ENCODE data around the gene TSPO. TPM values are rescaled to one million over a fixed set of nuclear protein-coding genes. Genes with fewer than 3 reads are reported as not detected.

The TSPO gene
- total and polyA plus RNA-seq, 2 experiments from 2014 or later, result 34.6 to 44.7 TPM

DNA sequence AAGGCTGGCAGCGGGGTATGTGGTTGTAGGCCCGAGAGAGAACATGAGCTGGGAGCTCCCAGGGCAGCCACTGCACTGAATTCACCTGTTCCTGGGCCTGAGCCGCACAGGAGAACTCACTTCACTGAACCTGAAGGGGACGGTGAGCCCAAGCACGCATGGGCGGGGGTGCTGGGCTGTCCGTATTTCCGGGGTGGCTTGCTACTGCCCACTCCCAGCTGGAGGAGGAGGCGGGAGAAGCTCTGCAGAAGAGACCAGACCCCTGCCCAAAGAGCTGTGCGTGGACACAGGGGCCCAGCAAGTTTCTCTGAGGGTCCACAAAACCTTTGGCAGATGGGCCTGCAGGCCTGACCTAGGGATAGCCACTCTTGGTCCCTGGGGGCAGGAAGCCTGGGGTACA lies 30.8 kb downstream of the TSPO start:
- H3K36me3 Mint-ChIP-seq (ENCODE audit: low read depth), result peaks cover 53% of the 10 kb centered on the region

More for the DNA sequence above, 30.8 kb downstream of the TSPO start:
- Mint-ChIP-seq H3K4me3 (no peak overlapping the region), H3K27ac (no peak overlapping the region), H3K4me1 (peaks cover 17% of the 10 kb centered on the region), H3K27me3 (ENCODE audit: insufficient read depth, low read depth, poor library complexity) (peaks cover 7% of the 10 kb centered on the region), H3K9me3 (no peaks in the 10 kb centered on the region)
- H3K27me3 ChIP-seq (ENCODE audit: insufficient read depth), result no peaks in the 10 kb centered on the region
- H2AFZ ChIP-seq, result no peak overlapping the region
- no peak for ATAC-seq
- TF ChIP-seq, protein P1, sequence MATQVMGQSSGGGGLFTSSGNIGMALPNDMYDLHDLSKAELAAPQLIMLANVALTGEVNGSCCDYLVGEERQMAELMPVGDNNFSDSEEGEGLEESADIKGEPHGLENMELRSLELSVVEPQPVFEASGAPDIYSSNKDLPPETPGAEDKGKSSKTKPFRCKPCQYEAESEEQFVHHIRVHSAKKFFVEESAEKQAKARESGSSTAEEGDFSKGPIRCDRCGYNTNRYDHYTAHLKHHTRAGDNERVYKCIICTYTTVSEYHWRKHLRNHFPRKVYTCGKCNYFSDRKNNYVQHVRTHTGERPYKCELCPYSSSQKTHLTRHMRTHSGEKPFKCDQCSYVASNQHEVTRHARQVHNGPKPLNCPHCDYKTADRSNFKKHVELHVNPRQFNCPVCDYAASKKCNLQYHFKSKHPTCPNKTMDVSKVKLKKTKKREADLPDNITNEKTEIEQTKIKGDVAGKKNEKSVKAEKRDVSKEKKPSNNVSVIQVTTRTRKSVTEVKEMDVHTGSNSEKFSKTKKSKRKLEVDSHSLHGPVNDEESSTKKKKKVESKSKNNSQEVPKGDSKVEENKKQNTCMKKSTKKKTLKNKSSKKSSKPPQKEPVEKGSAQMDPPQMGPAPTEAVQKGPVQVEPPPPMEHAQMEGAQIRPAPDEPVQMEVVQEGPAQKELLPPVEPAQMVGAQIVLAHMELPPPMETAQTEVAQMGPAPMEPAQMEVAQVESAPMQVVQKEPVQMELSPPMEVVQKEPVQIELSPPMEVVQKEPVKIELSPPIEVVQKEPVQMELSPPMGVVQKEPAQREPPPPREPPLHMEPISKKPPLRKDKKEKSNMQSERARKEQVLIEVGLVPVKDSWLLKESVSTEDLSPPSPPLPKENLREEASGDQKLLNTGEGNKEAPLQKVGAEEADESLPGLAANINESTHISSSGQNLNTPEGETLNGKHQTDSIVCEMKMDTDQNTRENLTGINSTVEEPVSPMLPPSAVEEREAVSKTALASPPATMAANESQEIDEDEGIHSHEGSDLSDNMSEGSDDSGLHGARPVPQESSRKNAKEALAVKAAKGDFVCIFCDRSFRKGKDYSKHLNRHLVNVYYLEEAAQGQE (IDR thresholded peaks at IDR 0.05; ENCODE audit: unreplicated experiment), result no peak
- TF ChIP-seq POLR2AphosphoS5 (IDR thresholded peaks at IDR 0.05; ENCODE audit: low read depth) (no peak), NANOG (IDR thresholded peaks at IDR 0.05; ENCODE audit: borderline replicate concordance) (no peak), STAT1 (IDR thresholded peaks at IDR 0.05; ENCODE audit: unreplicated experiment) (no peak), JUNB (IDR thresholded peaks at IDR 0.05; ENCODE audit: unreplicated experiment) (no peak), CREB1 (CRISPR knock-in tag; IDR thresholded peaks at IDR 0.05; ENCODE audit: low read depth) (no peak), EZH2 (IDR thresholded peaks at IDR 0.05; ENCODE audit: low read depth, unreplicated experiment) (no peak)
- TF ChIP-seq, protein P2, sequence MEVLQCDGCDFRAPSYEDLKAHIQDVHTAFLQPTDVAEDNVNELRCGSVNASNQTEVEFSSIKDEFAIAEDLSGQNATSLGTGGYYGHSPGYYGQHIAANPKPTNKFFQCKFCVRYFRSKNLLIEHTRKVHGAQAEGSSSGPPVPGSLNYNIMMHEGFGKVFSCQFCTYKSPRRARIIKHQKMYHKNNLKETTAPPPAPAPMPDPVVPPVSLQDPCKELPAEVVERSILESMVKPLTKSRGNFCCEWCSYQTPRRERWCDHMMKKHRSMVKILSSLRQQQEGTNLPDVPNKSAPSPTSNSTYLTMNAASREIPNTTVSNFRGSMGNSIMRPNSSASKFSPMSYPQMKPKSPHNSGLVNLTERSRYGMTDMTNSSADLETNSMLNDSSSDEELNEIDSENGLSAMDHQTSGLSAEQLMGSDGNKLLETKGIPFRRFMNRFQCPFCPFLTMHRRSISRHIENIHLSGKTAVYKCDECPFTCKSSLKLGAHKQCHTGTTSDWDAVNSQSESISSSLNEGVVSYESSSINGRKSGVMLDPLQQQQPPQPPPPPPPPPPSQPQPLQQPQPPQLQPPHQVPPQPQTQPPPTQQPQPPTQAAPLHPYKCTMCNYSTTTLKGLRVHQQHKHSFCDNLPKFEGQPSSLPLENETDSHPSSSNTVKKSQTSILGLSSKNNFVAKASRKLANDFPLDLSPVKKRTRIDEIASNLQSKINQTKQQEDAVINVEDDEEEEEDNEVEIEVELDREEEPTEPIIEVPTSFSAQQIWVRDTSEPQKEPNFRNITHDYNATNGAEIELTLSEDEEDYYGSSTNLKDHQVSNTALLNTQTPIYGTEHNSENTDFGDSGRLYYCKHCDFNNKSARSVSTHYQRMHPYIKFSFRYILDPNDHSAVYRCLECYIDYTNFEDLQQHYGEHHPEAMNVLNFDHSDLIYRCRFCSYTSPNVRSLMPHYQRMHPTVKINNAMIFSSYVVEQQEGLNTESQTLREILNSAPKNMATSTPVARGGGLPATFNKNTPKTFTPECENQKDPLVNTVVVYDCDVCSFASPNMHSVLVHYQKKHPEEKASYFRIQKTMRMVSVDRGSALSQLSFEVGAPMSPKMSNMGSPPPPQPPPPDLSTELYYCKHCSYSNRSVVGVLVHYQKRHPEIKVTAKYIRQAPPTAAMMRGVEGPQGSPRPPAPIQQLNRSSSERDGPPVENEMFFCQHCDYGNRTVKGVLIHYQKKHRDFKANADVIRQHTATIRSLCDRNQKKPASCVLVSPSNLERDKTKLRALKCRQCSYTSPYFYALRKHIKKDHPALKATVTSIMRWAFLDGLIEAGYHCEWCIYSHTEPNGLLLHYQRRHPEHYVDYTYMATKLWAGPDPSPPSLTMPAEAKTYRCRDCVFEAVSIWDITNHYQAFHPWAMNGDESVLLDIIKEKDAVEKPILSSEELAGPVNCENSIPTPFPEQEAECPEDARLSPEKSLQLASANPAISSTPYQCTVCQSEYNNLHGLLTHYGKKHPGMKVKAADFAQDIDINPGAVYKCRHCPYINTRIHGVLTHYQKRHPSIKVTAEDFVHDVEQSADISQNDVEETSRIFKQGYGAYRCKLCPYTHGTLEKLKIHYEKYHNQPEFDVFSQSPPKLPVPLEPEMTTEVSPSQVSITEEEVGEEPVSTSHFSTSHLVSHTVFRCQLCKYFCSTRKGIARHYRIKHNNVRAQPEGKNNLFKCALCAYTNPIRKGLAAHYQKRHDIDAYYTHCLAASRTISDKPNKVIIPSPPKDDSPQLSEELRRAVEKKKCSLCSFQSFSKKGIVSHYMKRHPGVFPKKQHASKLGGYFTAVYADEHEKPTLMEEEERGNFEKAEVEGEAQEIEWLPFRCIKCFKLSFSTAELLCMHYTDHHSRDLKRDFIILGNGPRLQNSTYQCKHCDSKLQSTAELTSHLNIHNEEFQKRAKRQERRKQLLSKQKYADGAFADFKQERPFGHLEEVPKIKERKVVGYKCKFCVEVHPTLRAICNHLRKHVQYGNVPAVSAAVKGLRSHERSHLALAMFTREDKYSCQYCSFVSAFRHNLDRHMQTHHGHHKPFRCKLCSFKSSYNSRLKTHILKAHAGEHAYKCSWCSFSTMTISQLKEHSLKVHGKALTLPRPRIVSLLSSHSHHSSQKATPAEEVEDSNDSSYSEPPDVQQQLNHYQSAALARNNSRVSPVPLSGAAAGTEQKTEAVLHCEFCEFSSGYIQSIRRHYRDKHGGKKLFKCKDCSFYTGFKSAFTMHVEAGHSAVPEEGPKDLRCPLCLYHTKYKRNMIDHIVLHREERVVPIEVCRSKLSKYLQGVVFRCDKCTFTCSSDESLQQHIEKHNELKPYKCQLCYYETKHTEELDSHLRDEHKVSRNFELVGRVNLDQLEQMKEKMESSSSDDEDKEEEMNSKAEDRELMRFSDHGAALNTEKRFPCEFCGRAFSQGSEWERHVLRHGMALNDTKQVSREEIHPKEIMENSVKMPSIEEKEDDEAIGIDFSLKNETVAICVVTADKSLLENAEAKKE (CRISPR knock-in tag; IDR thresholded peaks at IDR 0.05), result no peak
- no peaks in the 10 kb centered on the region; the same call in 1 of the 2 replicates for H3K36me3 ChIP-seq (ENCODE audit: insufficient read depth)
- peaks cover 12% of the 10 kb centered on the region for H4K20me1 ChIP-seq (replicated peaks; ENCODE audit: insufficient read depth)
- H3K9me2 ChIP-seq (ENCODE audit: insufficient read depth), result no peaks in the 10 kb centered on the region
- H3K27ac ChIP-seq (ENCODE audit: low read depth), result no peak overlapping the region
- peaks cover 33% of the 10 kb centered on the region for H3K79me2 ChIP-seq (replicated peaks; ENCODE audit: insufficient read depth)
- DNase-seq (ENCODE audit: low spot score), result no peak
- H3K4me3 ChIP-seq, result no peak overlapping the region
- H3K4me2 ChIP-seq, result no peak overlapping the region
- no peaks in the 10 kb centered on the region for H3F3A ChIP-seq (replicated peaks; ENCODE audit: low read depth)
- peaks cover 4% of the 10 kb centered on the region; the same call in 1 of the 2 replicates for H3K4me1 ChIP-seq (ENCODE audit: insufficient read depth)
